Psoas muscle (tissue), 8 donors: ENCODE data around the gene GPR157. TPM values are rescaled to one million over a fixed set of nuclear protein-coding genes. Genes with fewer than 3 reads are reported as not detected.
"Not testable (repeated sequence)": the region's sequence is repeated elsewhere in the genome, so short reads cannot be mapped to it uniquely, and the experiment has no call there.

ENCODE experiments used
- ATAC-seq, 4 donors: fragments of 200-7000 bp; cut with Tn5 transposase; one replicate each; pipeline ENCODE4 v1.9.1; 2020; ENCODE audit warnings: moderate library complexity in 3 of 4, mild to moderate bottlenecking in 2 of 4
- DNase-seq, 2 donors: peaks; one replicate each; pipeline ENCODE4 v3.0.0-alpha.2; 2020
- H3K27ac ChIP-seq: fragments of 200-600 bp; one replicate; pipeline ENCODE4 v1.8.0; 2022
- H3K27me3 ChIP-seq, 3 donors: fragments of 200-600 bp in 1 of 3; one replicate each; pipeline versions ENCODE4 v1.6.1 to v1.8.0; 2013 to 2022; ENCODE audit warnings: low read length in 2 of 3, mild to moderate bottlenecking in 2 of 3, moderate library complexity in 1 of 3; ENCODE audit not compliant: insufficient read depth in 3 of 3
- H3K36me3 ChIP-seq, 2 donors: fragments of 200-600 bp in 1 of 2; one replicate each; pipeline versions ENCODE4 v1.6.1 to v1.8.0; 2013 to 2022; ENCODE audit warnings: low read depth in 1 of 2, mild to moderate bottlenecking in 1 of 2, moderate library complexity in 1 of 2; ENCODE audit not compliant: insufficient read depth in 1 of 2
- H3K4me1 ChIP-seq: fragments of 200-600 bp; one replicate; pipeline ENCODE4 v1.8.0; 2022
- H3K4me3 ChIP-seq: fragments of 200-600 bp; one replicate; pipeline ENCODE4 v1.8.0; 2022; ENCODE audit warnings: mild to moderate bottlenecking
- H3K9me3 ChIP-seq: fragments of 200-600 bp; one replicate; pipeline ENCODE4 v1.8.0; 2022
- WGBS, 3 donors: extraction: QIAGEN DNeasy Blood & Tissue Kit; methylation state at CpG; one replicate each; pipeline versions ENCODE4 v1.1.6 to v1.1.7; 2013; 5-methylcytosine and 5-hydroxymethylcytosine counted together
- intact Hi-C, 2 donors: fragments of 100-400 bp; cut with DNase I; formaldehyde crosslinking; loops; one replicate each; pipeline versions ENCODE4 v1.11.0 to v1.14.2; 2022
- polyA plus RNA-seq, 3 donors: library from polyadenylated mRNA; stranded (reverse); fragments of 200-250 nt; gene quantifications; one replicate each; pipeline ENCODE4 v1.2.3, GENCODE V29; 2013
- total RNA-seq, 4 donors: library from RNA; stranded (reverse); fragmentation: NEBNext Ultra II Directional in 2 of 4; extraction: Animal tissue kit (Norgen Biotek cat#: 25700) in 2 of 4; gene quantifications; one replicate each; pipeline versions ENCODE4 v1.2.1 to v1.2.4, GENCODE V29; 2021 to 2023
- TF ChIP-seq, protein P1 (sequence below): fragments of 200-600 bp; IDR thresholded peaks from one replicate; pipeline ENCODE4 v1.8.0; 2022; ENCODE audit warnings: antibody characterized with exemption
- donor health status: healthy with polysubstance abuse.
- donor health status: DM: no; HTN: no; CAD: no; lungs with moderate emphysema.
- donor health status: Bipolar disorder and iron deficiency.
- donor health status: healthy.
- donor health status: DM: yes; HTN: yes; CAD: no.
- donor health status: DM: no; HTN: no; CAD: no.
- donor health status: DM: no; HTN: no; CAD: no.
- donor health status: DM: yes; HTN: yes; CAD: no.

The GPR157 gene
- total and polyA plus RNA-seq, 7 donors, result 11.6 to 49.5 (median 21.6) TPM

DNA sequence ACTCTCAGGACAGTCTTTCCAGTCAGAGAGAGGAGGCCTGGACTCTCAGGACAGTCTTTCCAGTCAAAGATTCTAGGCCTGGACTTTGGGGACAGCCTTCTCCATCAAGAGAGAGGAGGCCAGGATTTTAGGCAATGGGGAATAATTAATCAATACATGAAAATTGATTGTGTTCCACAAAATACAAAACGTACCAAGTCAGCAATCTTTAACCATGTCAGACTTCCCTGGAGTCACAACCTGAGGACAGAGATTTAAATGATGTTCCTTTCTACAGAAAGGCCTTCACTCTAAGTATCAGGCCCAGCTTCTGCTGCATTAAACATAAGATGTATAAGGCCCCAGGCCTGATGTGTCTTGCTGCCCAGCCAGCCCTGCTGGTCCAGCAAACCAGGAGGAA, 27.0 kb upstream of the GPR157 start:
- ATAC-seq (no peak), DNase-seq (no peak)
- H3K27ac ChIP-seq, result no peak overlapping the region
- H3K4me1 ChIP-seq, result no peaks in the 10 kb centered on the region
- no peaks in the 10 kb centered on the region for H3K9me3 ChIP-seq
- no peaks in the 10 kb centered on the region for H3K27me3 ChIP-seq
- H3K36me3 ChIP-seq, result no peaks in the 10 kb centered on the region
- intact Hi-C loops, result no loop called here
- TF ChIP-seq, protein P1, sequence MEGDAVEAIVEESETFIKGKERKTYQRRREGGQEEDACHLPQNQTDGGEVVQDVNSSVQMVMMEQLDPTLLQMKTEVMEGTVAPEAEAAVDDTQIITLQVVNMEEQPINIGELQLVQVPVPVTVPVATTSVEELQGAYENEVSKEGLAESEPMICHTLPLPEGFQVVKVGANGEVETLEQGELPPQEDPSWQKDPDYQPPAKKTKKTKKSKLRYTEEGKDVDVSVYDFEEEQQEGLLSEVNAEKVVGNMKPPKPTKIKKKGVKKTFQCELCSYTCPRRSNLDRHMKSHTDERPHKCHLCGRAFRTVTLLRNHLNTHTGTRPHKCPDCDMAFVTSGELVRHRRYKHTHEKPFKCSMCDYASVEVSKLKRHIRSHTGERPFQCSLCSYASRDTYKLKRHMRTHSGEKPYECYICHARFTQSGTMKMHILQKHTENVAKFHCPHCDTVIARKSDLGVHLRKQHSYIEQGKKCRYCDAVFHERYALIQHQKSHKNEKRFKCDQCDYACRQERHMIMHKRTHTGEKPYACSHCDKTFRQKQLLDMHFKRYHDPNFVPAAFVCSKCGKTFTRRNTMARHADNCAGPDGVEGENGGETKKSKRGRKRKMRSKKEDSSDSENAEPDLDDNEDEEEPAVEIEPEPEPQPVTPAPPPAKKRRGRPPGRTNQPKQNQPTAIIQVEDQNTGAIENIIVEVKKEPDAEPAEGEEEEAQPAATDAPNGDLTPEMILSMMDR, result no peak
- no peak overlapping the region for H3K4me3 ChIP-seq
- WGBS, 3 donors, result 90 to 95% (median 93%) methylated on average over 1 of the region's 1 CpG

DNA sequence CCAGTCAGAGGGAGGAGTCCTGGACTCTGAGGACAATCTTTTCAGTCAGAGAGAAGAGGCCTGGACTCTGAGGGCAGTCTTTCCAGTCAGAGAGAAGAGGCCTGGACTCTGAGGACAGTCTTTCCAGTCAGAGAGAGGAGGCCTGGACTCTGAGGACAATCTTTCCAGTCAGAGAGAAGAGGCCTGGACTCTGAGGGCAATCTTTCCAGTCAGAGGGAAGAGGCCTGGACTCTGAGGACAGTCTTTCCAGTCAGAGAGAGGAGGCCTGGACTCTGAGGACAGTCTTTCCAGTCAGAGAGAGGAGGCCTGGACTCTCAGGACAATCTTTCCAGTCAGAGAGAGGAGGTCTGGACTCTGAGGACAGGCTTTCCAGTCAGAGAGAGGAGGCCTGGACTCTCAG, 26.5 kb upstream of the GPR157 start:
- H3K4me3 ChIP-seq, DNase-seq, H3K27ac ChIP-seq, H3K9me3 ChIP-seq, ATAC-seq, H3K27me3 ChIP-seq, intact Hi-C loops, H3K36me3 ChIP-seq, H3K4me1 ChIP-seq: not testable (repeated sequence)

DNA sequence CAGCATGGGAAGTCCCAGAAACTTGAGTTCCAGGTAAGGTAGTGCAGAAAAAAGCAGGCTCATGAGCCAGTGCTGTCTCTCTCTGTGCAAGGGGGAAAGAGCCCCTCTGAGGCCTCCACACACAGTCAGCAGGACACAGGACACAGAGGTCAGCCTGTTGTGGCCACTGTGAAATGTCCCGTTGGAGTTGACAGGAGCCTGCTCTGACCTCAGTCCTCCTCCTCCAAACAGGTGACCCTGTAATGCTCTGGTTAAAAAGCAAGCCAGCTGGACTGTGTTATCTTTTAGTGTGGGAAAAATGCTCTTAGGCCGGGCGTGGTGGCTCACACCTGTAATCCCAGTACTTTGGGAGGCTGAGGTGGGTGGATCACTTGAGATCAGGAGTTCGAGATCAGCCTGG, 24.2 kb upstream of the GPR157 start:
- WGBS, 3 donors, result 86 to 88% (median 87%) methylated on average over 3 to 4 of the region's 4 CpGs
- Histone ChIP-seq H3K36me3 (no peaks in the 10 kb centered on the region), H3K27me3 (no peaks in the 10 kb centered on the region), H3K27ac (no peak overlapping the region), H3K9me3 (no peaks in the 10 kb centered on the region), H3K4me3 (no peak overlapping the region), H3K4me1 (peaks cover 9% of the 10 kb centered on the region)
- DNase-seq (no peak), ATAC-seq (no peak)
- TF ChIP-seq, protein P1, result no peak
- intact Hi-C loops, result no loop called here

- ATAC-seq (no peak), DNase-seq (no peak)
- TF ChIP-seq, protein P1, result no peak
- Histone ChIP-seq H3K4me3 (no peak overlapping the region), H3K9me3 (no peaks in the 10 kb centered on the region), H3K27me3 (no peaks in the 10 kb centered on the region), H3K27ac (no peak overlapping the region), H3K4me1 (peaks cover 9% of the 10 kb centered on the region), H3K36me3 (no peaks in the 10 kb centered on the region)
- intact Hi-C loops, result no loop called here
- WGBS, 3 donors, result 83 to 87% (median 83%) methylated on average over 10 of the region's 10 CpGs
These were observed 23.6 kb upstream of the GPR157 start for GRCh38 chr1:9152535-9152934.

DNA sequence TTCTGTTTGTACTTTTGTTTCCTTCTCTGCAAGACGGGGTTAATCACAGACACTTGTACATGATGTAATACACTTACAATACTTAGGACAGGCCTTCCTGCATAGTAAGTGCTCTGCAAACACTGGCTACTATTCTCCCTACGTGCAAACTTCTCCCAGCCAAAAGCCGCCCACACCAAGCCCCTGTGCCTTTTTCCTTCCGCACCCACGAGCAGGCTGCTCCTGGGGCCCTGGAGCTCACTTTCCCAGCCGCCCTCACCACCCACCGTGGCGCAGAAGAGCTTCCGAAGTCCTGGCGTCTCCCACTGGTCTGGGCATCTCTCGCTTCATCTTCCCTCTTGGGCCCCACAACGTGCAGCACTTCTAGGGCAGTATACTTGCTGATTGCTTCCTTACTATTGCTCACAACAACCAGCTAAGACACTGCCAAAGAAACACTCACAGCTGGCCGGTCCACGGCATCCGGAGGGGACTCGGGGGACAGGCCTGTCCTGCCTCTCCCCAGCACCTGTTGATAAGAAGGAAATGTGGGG, 22.5 kb upstream of the GPR157 start:
- peak in 1 of 2 donors; percentile 38 for DNase-seq
- intact Hi-C loops, result no loop called here
- WGBS, 3 donors, result 49 to 60% (median 54%) methylated on average over 16 of the region's 16 CpGs

More for the DNA sequence above, 22.5 kb upstream of the GPR157 start:
- Histone ChIP-seq H3K9me3 (no peaks in the 10 kb centered on the region), H3K4me1 (peaks cover 9% of the 10 kb centered on the region), H3K36me3 (no peaks in the 10 kb centered on the region), H3K27ac (peak overlapping the region; percentile 50), H3K4me3 (no peak overlapping the region), H3K27me3 (no peaks in the 10 kb centered on the region)
- ATAC-seq, result peak in 2 of 4 donors; percentile 17 to 22
- TF ChIP-seq, protein P1, result no peak
